H1 (cell line): Measurements from ENCODE around the gene UPF1.
A peak's percentile ranks its signal among the peaks of the same experiment; 100 is the strongest.

ENCODE experiments used
- BACH1 ChIP-seq: IDR thresholded peaks from 2 replicates; pipeline ENCODE4 v1.6.1; 2012; ENCODE audit warnings: low read length, improper control_type of control experiment
- CHD1 ChIP-seq: IDR thresholded peaks from 2 replicates; pipeline ENCODE4 v1.6.1; 2012; ENCODE audit warnings: low read depth, low read length, improper control_type of control experiment
- CREB1 ChIP-seq: IDR thresholded peaks from 2 replicates; pipeline ENCODE4 v1.6.1; 2012; ENCODE audit warnings: inconsistent platforms
- CTCF ChIP-seq, 3 experiments: IDR thresholded peaks; 1 replicate in 2 of 3; 2 replicates in 1 of 3; pipeline versions ENCODE4 v1.5.1 to v1.6.1; 2011; ENCODE audit warnings: low read length in 3 of 3, mild to moderate bottlenecking in 3 of 3, inconsistent platforms in 2 of 3, low read depth in 1 of 3, moderate library complexity in 1 of 3; ENCODE audit not compliant: insufficient read depth in 1 of 3; ENCODE audit errors: control extremely low read depth in 1 of 3
- E2F6 ChIP-seq: IDR thresholded peaks from 2 replicates; pipeline ENCODE4 v1.6.1; 2012; ENCODE audit warnings: inconsistent platforms
- EP300 ChIP-seq, 2 experiments: IDR thresholded peaks; 1 replicate in 1 of 2; 2 replicates in 1 of 2; pipeline ENCODE4 v1.6.1; 2011 to 2012; ENCODE audit warnings: low read depth in 2 of 2, low read length in 2 of 2, mild to moderate bottlenecking in 2 of 2, borderline replicate concordance in 1 of 2, inconsistent platforms in 1 of 2, moderate library complexity in 1 of 2
- EZH2 ChIP-seq: fragments of 200-600 bp; sonication (generic); IDR thresholded peaks from 2 replicates; pipeline ENCODE4 v1.7.1; 2012; ENCODE audit warnings: low read depth, mild to moderate bottlenecking, moderate library complexity, low read length, inconsistent platforms; ENCODE audit not compliant: severe bottlenecking
- FOSL1 ChIP-seq: IDR thresholded peaks from 2 replicates; pipeline ENCODE4 v1.6.1; 2011; ENCODE audit warnings: mild to moderate bottlenecking, low read depth, low read length, moderate library complexity; ENCODE audit not compliant: insufficient read depth
- KDM5A ChIP-seq: fragments of 200-600 bp; IDR thresholded peaks from 2 replicates; pipeline ENCODE4 v1.7.1; 2012; ENCODE audit warnings: mild to moderate bottlenecking, low read length, inconsistent platforms, mixed read lengths
- NRF1 ChIP-seq: IDR thresholded peaks from 2 replicates; pipeline ENCODE4 v1.6.1; 2011; ENCODE audit warnings: mild to moderate bottlenecking, low read depth, low read length, improper control_type of control experiment
- POLR2A ChIP-seq, 2 experiments: IDR thresholded peaks; 1 replicate in 1 of 2; 2 replicates in 1 of 2; pipeline ENCODE4 v1.6.1; 2011; ENCODE audit warnings: low read depth in 2 of 2, low read length in 2 of 2, mild to moderate bottlenecking in 2 of 2; ENCODE audit errors: control extremely low read depth in 1 of 2
- RNF2 ChIP-seq: fragments of 200-900, 300-1000 bp; sonication (generic); IDR thresholded peaks from 2 replicates; pipeline ENCODE4 v1.7.1; 2016; ENCODE audit warnings: borderline replicate concordance, low read depth, mild to moderate bottlenecking, antibody characterized with exemption, low read length; ENCODE audit not compliant: poor library complexity, severe bottlenecking; ENCODE audit errors: missing control alignments
- TF ChIP-seq, protein P1 (sequence below): IDR thresholded peaks from 2 replicates; pipeline ENCODE4 v1.6.1; 2011; ENCODE audit warnings: low read length, improper control_type of control experiment
- TF ChIP-seq, protein P2 (sequence below): IDR thresholded peaks from 2 replicates; pipeline ENCODE4 v1.6.1; 2012; ENCODE audit warnings: inconsistent platforms

- TF ChIP-seq POLR2A (IDR thresholded peaks at IDR 0.05; ENCODE audit: control extremely low read depth in 1 of 2, low read depth in 2 of 2, low read length in 2 of 2) = no peak
- peak; percentile 66 to 78 (median 74) for TF ChIP-seq CTCF (IDR thresholded peaks at IDR 0.05; ENCODE audit: control extremely low read depth in 1 of 3, insufficient read depth in 1 of 3, low read depth in 1 of 3, low read length in 3 of 3)
- TF ChIP-seq, protein P1, sequence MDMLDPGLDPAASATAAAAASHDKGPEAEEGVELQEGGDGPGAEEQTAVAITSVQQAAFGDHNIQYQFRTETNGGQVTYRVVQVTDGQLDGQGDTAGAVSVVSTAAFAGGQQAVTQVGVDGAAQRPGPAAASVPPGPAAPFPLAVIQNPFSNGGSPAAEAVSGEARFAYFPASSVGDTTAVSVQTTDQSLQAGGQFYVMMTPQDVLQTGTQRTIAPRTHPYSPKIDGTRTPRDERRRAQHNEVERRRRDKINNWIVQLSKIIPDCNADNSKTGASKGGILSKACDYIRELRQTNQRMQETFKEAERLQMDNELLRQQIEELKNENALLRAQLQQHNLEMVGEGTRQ = no peak
- no peak for TF ChIP-seq FOSL1
- TF ChIP-seq NRF1 = no peak
- TF ChIP-seq KDM5A = no peak
- no peak for TF ChIP-seq BACH1
- TF ChIP-seq CREB1 = no peak
- TF ChIP-seq, protein P2, sequence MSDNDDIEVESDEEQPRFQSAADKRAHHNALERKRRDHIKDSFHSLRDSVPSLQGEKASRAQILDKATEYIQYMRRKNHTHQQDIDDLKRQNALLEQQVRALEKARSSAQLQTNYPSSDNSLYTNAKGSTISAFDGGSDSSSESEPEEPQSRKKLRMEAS = peak; percentile 57; the same call in 1 of the 2 replicates
- TF ChIP-seq RNF2 = no peak
- no peak for TF ChIP-seq CHD1
- TF ChIP-seq EZH2 = no peak
- TF ChIP-seq EP300 (IDR thresholded peaks at IDR 0.05; ENCODE audit: borderline replicate concordance in 1 of 2, low read depth in 2 of 2, low read length in 2 of 2) = no peak
- no peak for TF ChIP-seq E2F6
These were observed 63.5 kb downstream of the UPF1 start for GRCh38 chr19:18895038-18895823.
